NCI-H146 treated with DMSO at 0.1 percent for 48 hours (cell line): Measurements from ENCODE around the gene STPG2.
A peak's percentile ranks its signal among the peaks of the same experiment; 100 is the strongest.

ENCODE experiments used
- DNase-seq: peaks from one replicate; lab custom pipeline; 2025; ENCODE audit not compliant: unreplicated experiment; lab: John Stamatoyannopoulos, UW

STPG2 gene

GRCh38 chr4:98143001-98143899 lies at the start of gene STPG2:
Gene STPG2, minus strand, starts transcription at chr4:98143476.
- peak; percentile 40 for DNase-seq

- DNase-seq, result no peak
Observed at GRCh38 chr4:98185279-98185678, 42.0 kb upstream of the STPG2 start.

- DNase-seq, result no peak
Observed at GRCh38 chr4:98181809-98182208, 38.5 kb upstream of the STPG2 start.

GRCh38 chr4:98179951-98180350 lies 36.7 kb upstream of the STPG2 start:
- DNase-seq, result no peak

- DNase-seq, result no peak
Observed at GRCh38 chr4:98176531-98176930, 33.3 kb upstream of the STPG2 start.

- DNase-seq, result no peak
Observed at GRCh38 chr4:98170035-98170434, 26.8 kb upstream of the STPG2 start.

- DNase-seq, result no peak
Observed at GRCh38 chr4:98166731-98167041, 23.4 kb upstream of the STPG2 start.

GRCh38 chr4:98166025-98166730 lies 22.9 kb upstream of the STPG2 start:
- DNase-seq, result no peak

- no peak for DNase-seq
Observed at GRCh38 chr4:98162696-98163095, 19.4 kb upstream of the STPG2 start.

GRCh38 chr4:98151145-98151924 lies 8.1 kb upstream of the STPG2 start:
- no peak for DNase-seq

GRCh38 chr4:98150092-98150761 lies 7.0 kb upstream of the STPG2 start:
- DNase-seq, result no peak

- no peak for DNase-seq
Observed at GRCh38 chr4:98148856-98149255, 5.6 kb upstream of the STPG2 start.

GRCh38 chr4:98126141-98126540 lies 17.1 kb downstream of the STPG2 start:
- DNase-seq, result no peak

- no peak for DNase-seq
Observed at GRCh38 chr4:98125585-98125984, 17.7 kb downstream of the STPG2 start.

GRCh38 chr4:98117363-98117762 lies 25.9 kb downstream of the STPG2 start:
- no peak for DNase-seq

- no peak for DNase-seq
Observed at GRCh38 chr4:98113012-98113411, 30.3 kb downstream of the STPG2 start.

- no peak for DNase-seq
Observed at GRCh38 chr4:98110929-98111328, 32.3 kb downstream of the STPG2 start.

GRCh38 chr4:98110214-98110613 lies 33.1 kb downstream of the STPG2 start:
- no peak for DNase-seq

- DNase-seq, result no peak
Observed at GRCh38 chr4:98102660-98103059, 40.6 kb downstream of the STPG2 start.

GRCh38 chr4:98101988-98102387 lies 41.3 kb downstream of the STPG2 start:
- no peak for DNase-seq

GRCh38 chr4:98098764-98099163 lies 44.5 kb downstream of the STPG2 start:
- no peak for DNase-seq
